SK-N-SH (cell line): Measurements from ENCODE around the gene TMEM190. TPM values are rescaled to one million over a fixed set of nuclear protein-coding genes. Genes with fewer than 3 reads are reported as not detected.
A peak's percentile ranks its signal among the peaks of the same experiment; 100 is the strongest.

ENCODE experiments used
- CTCF ChIA-PET: fragments of 300-600, 350-600 bp; formaldehyde crosslinking; extraction: SDS; loops from one replicate; lab custom pipeline; 2021; lab: Yijun Ruan, JAX
- POLR2A ChIA-PET: fragments of 350-600 bp; sonication (Branson Sonifier 250); formaldehyde crosslinking; extraction: SDS; loops from one replicate; lab custom pipeline; 2020; ENCODE audit warnings: antibody characterized with exemption, inconsistent platforms; lab: Yijun Ruan, JAX
- DNase-seq: peaks from one replicate; pipeline ENCODE4 v3.0.0; 2012
- H2AFZ ChIP-seq: fragments of 200-600 bp; sonication (generic); 2 replicates; pipeline ENCODE4 v1.8.1; 2016; ENCODE audit warnings: antibody characterized with exemption, mild to moderate bottlenecking, low read depth
- H3F3A ChIP-seq: fragments of 200-600 bp; sonication (generic); replicated peaks from 2 replicates; pipeline ENCODE3; 2016; ENCODE audit warnings: antibody characterized with exemption, mild to moderate bottlenecking; ENCODE audit not compliant: insufficient read depth
- H3K27ac ChIP-seq, 2 experiments: fragments of 200-500 bp in 1 of 2; fragments of 200-600 bp in 1 of 2; sonication (Bioruptor generic) in 1 of 2; sonication (generic), shearing (Covaris generic) in 1 of 2; 2 replicates each; pipeline versions ENCODE4 v1.5.1 to v1.6.1; 2014 to 2016; ENCODE audit warnings: low read depth in 2 of 2, inconsistent platforms in 1 of 2, low read length in 1 of 2, mild to moderate bottlenecking in 1 of 2, mixed read lengths in 1 of 2
- H3K27me3 ChIP-seq: fragments of 200-600 bp; sonication (generic), shearing (Covaris generic); 2 replicates; pipeline ENCODE4 v1.6.1; 2016; ENCODE audit warnings: mixed run types; ENCODE audit not compliant: insufficient read depth
- H3K36me3 ChIP-seq, 2 experiments: fragments of 200-500 bp in 1 of 2; fragments of 200-600 bp in 1 of 2; sonication (Bioruptor generic) in 1 of 2; sonication (generic) in 1 of 2; replicated peaks in 1 of 2; 2 replicates each; pipeline versions ENCODE3 to v1.5.1; 2014 to 2016; ENCODE audit warnings: low read length in 1 of 2, mild to moderate bottlenecking in 1 of 2; ENCODE audit not compliant: insufficient read depth in 2 of 2, control insufficient read depth in 1 of 2
- H3K4me1 ChIP-seq, 2 experiments: fragments of 200-500 bp in 1 of 2; fragments of 200-600 bp in 1 of 2; sonication (Bioruptor generic) in 1 of 2; sonication (generic), shearing (Covaris generic) in 1 of 2; 2 replicates each; pipeline versions ENCODE4 v1.5.1 to v1.6.1; 2014 to 2016; ENCODE audit warnings: low read depth in 1 of 2, low read length in 1 of 2, mixed run types in 1 of 2; ENCODE audit not compliant: insufficient read depth in 2 of 2, control insufficient read depth in 1 of 2
- H3K4me2 ChIP-seq: fragments of 200-600 bp; sonication (generic), shearing (Covaris generic); 2 replicates; pipeline ENCODE4 v1.6.1; 2017; ENCODE audit warnings: mixed run types
- H3K4me3 ChIP-seq, 2 experiments: fragments of 200-500 bp in 1 of 2; fragments of 200-600 bp in 1 of 2; sonication (Bioruptor generic) in 1 of 2; sonication (generic), shearing (Covaris generic) in 1 of 2; 2 replicates each; pipeline versions ENCODE4 v1.5.1 to v1.8.1; 2014 to 2016; ENCODE audit warnings: low read depth in 2 of 2, inconsistent platforms in 1 of 2, low read length in 1 of 2, mild to moderate bottlenecking in 1 of 2, mixed read lengths in 1 of 2, moderate library complexity in 1 of 2
- H3K79me2 ChIP-seq: fragments of 200-600 bp; sonication (generic); 2 replicates; pipeline ENCODE4 v1.8.1; 2017; ENCODE audit warnings: mild to moderate bottlenecking; ENCODE audit not compliant: insufficient read depth
- H3K9ac ChIP-seq: fragments of 200-600 bp; sonication (generic); 2 replicates; pipeline ENCODE4 v1.6.1; 2017; ENCODE audit warnings: mixed run types
- H3K9me2 ChIP-seq: fragments of 200-600 bp; sonication (generic); 2 replicates; pipeline ENCODE4 v1.6.1; 2017; ENCODE audit warnings: mixed run types
- H3K9me3 ChIP-seq: fragments of 200-600 bp; sonication (generic); 2 replicates; pipeline ENCODE4 v1.6.1; 2017; ENCODE audit warnings: mixed run types, mild to moderate bottlenecking, moderate library complexity
- H4K20me1 ChIP-seq: fragments of 200-600 bp; sonication (generic); 2 replicates; pipeline ENCODE4 v1.6.1; 2017; ENCODE audit warnings: mild to moderate bottlenecking, mixed run types; ENCODE audit not compliant: insufficient read depth
- ELF1 ChIP-seq: IDR thresholded peaks from 2 replicates; pipeline ENCODE4 v1.4.0; 2012
- EP300 ChIP-seq, 2 experiments: IDR thresholded peaks; 2 replicates each; pipeline versions ENCODE4 v1.4.0 to v1.6.1; 2012; ENCODE audit warnings: borderline replicate concordance in 1 of 2, low read depth in 1 of 2, low read length in 1 of 2
- FOSL2 ChIP-seq: IDR thresholded peaks from 2 replicates; pipeline ENCODE4 v1.4.0; 2012; ENCODE audit warnings: low read depth, mild to moderate bottlenecking, moderate library complexity, borderline replicate concordance
- FOXM1 ChIP-seq: IDR thresholded peaks from 2 replicates; pipeline ENCODE4 v1.4.0; 2012; ENCODE audit warnings: low read depth, mild to moderate bottlenecking
- GABPA ChIP-seq: IDR thresholded peaks from 2 replicates; pipeline ENCODE4 v1.4.0; 2012; ENCODE audit warnings: low read depth, mild to moderate bottlenecking
- GATA2 ChIP-seq: sonication (generic); formaldehyde crosslinking; IDR thresholded peaks from 2 replicates; pipeline ENCODE4 v1.5.0; 2020; ENCODE audit warnings: mild to moderate bottlenecking, missing genetic modification reagents
- MEF2A ChIP-seq: IDR thresholded peaks from 2 replicates; pipeline ENCODE4 v1.4.0; 2012; ENCODE audit warnings: low read depth, borderline replicate concordance
- MXI1 ChIP-seq: IDR thresholded peaks from 2 replicates; pipeline ENCODE4 v1.6.1; 2012; ENCODE audit warnings: mild to moderate bottlenecking, low read depth, low read length, improper control_type of control experiment
- POLR2AphosphoS5 ChIP-seq: IDR thresholded peaks from 2 replicates; pipeline ENCODE4 v1.6.1; 2012; ENCODE audit warnings: low read depth, low read length
- RCOR1 ChIP-seq: fragments of 150-350 bp; IDR thresholded peaks from 2 replicates; pipeline ENCODE4 v1.6.1; 2017; ENCODE audit warnings: antibody characterized with exemption, low read length
- RXRA ChIP-seq: IDR thresholded peaks from 2 replicates; pipeline ENCODE4 v1.4.0; 2012; ENCODE audit warnings: low read depth, mild to moderate bottlenecking, borderline replicate concordance
- SMC3 ChIP-seq: IDR thresholded peaks from 2 replicates; pipeline ENCODE4 v1.6.1; 2012; ENCODE audit warnings: low read depth, low read length, improper control_type of control experiment
- TAF1 ChIP-seq: IDR thresholded peaks from 2 replicates; pipeline ENCODE4 v1.6.1; 2012; ENCODE audit warnings: low read depth, mild to moderate bottlenecking, low read length, moderate library complexity, borderline replicate concordance
- TCF12 ChIP-seq: IDR thresholded peaks from 2 replicates; pipeline ENCODE4 v1.4.0; 2012
- TEAD4 ChIP-seq: IDR thresholded peaks from 2 replicates; pipeline ENCODE4 v1.4.0; 2012; ENCODE audit warnings: mild to moderate bottlenecking, borderline replicate concordance; ENCODE audit not compliant: insufficient read depth
- YY1 ChIP-seq: IDR thresholded peaks from 2 replicates; pipeline ENCODE4 v1.4.0; 2012; ENCODE audit warnings: low read depth, mild to moderate bottlenecking
- ZBTB33 ChIP-seq: IDR thresholded peaks from 2 replicates; pipeline ENCODE4 v1.4.0; 2012; ENCODE audit warnings: low read depth, borderline replicate concordance
- WGBS: methylation state at CpG from one replicate; pipeline ENCODE4 v1.1.6; 2017; ENCODE audit warnings: low lambda C conversion rate; 5-methylcytosine and 5-hydroxymethylcytosine counted together
- polyA plus RNA-seq, 3 experiments: library from polyadenylated mRNA; depleted of rRNA; stranded (reverse); fragments of >200 nt; gene quantifications; 2 replicates each; pipeline ENCODE4 v1.2.3, GENCODE V29; 2012
- TF ChIP-seq, protein P1 (sequence below): IDR thresholded peaks from 2 replicates; pipeline ENCODE4 v1.4.0; 2012; ENCODE audit warnings: low read depth
- TF ChIP-seq, protein P2 (sequence below): IDR thresholded peaks from 2 replicates; pipeline ENCODE4; 2012

Gene TMEM190
- polyA plus RNA-seq, 1 of the 3 experiments (the other 2 are of a cell fraction): 0.77 TPM

DNA sequence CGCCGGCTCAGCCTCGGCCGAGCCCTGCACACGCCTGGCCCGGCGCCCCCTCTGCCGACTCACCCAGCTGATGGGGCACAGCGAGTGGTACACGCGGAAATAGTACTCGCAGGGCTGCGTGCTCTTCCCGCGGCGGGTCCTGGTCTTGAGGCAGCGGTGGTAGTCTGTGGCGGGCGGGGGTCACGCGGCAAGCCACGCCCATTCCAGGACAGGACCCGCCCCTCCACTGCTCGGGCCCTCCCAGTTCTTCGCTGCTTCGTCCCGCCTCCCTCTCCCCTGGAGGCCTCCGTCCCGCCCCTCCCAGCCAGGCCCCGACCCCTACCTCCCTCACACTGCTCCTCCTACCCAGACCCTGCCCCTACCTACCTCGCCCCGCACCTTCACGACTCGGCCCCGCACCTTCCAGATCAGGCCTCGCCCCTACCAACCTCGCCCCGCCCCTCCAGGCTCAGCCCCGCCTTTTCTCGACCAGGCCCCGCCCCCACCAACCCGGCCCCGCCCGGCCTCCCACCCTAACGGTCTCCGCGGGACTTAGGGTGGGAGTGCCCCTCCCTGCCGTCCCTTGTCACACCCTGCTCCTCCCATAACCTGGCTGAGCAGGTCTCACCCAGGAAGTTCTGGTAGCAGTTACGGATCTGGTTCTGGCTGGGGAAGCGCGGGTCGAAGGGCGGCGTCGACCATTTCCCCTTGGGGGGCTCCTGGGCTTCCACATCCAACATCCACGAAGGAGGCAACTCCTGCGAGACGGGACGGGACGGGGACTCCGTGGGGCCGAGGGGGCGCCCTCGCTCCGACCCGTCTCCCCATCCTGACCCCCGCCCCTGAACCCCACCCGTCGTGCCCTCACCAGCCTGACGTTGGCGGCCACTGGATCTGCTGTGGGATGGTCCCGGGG is 22.6 kb upstream of the TMEM190 start:
- DNase-seq: peak; percentile 97
- Histone ChIP-seq H3K9me2 (no peaks in the 10 kb centered on the region), H3K79me2 (no peaks in the 10 kb centered on the region), H3K36me3 (no peaks in the 10 kb centered on the region), H3K9me3 (no peaks in the 10 kb centered on the region), H4K20me1 (no peaks in the 10 kb centered on the region), H3K9ac (no peak overlapping the region), H3K4me2 (peak overlapping the region; percentile 95), H2AFZ (no peak overlapping the region; the same call in 1 of the 2 replicates), H3F3A (peaks cover 10% of the 10 kb centered on the region), H3K27ac (no peak overlapping the region), H3K4me1 (peaks cover 0 to 17% of the 10 kb centered on the region in 2 experiments; a peak in 1 of 4 replicates), H3K4me3 (peak overlapping the region; percentile 49 to 59), H3K27me3 (peaks cover 38% of the 10 kb centered on the region)
- ChIA-PET CTCF (interaction anchor here (1.0 to 2.5 kb wide), 3 partner anchors 10 to 52 kb away, joined by 3 to 9 read pairs (median 8); no protein-coding TSS in a partner anchor), POLR2A (interaction anchor here (1.6 to 1.7 kb wide), 2 partner anchors 15 to 30 kb away, joined by 5 to 7 read pairs; partner anchors contain the start of genes KMT5C and TMEM238)
- TF ChIP-seq GATA2 (CRISPR knock-in tag) (no peak), MXI1 (0 out of 2 replicates have a peak, but pooled peaks have one; percentile 24)
- TF ChIP-seq, protein P1, sequence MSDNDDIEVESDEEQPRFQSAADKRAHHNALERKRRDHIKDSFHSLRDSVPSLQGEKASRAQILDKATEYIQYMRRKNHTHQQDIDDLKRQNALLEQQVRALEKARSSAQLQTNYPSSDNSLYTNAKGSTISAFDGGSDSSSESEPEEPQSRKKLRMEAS: peak; percentile 19; the same call in 1 of the 2 replicates
- 2% methylated on average over 49 of the region's 72 CpGs for WGBS

- Histone ChIP-seq H3K79me2 (no peaks in the 10 kb centered on the region), H3K9me3 (no peaks in the 10 kb centered on the region), H3K4me2 (peak within 1 kb of the TSS; percentile 95), H3K9ac (no peak within 1 kb of the TSS), H3K4me1 (peaks cover 0 to 21% of the 10 kb centered on the region in 2 experiments; a peak in 1 of 4 replicates), H4K20me1 (no peaks in the 10 kb centered on the region), H3K27ac (no peak within 1 kb of the TSS), H3K27me3 (peaks cover 38% of the 10 kb centered on the region), H2AFZ (no peak within 1 kb of the TSS; the same call in 1 of the 2 replicates), H3K36me3 (no peaks in the 10 kb centered on the region), H3F3A (peaks cover 9% of the 10 kb centered on the region), H3K9me2 (no peaks in the 10 kb centered on the region), H3K4me3 (peak within 1 kb of the TSS; percentile 49 to 59)
- ChIA-PET CTCF (interaction anchor here (1.0 to 2.6 kb wide), 3 partner anchors 29 to 64 kb away, joined by 4 to 8 read pairs (median 8); partner anchors contain the start of gene TMEM238), POLR2A (interaction anchor here (1.2 kb wide), 1 partner anchor 15 kb away, joined by 4 read pairs; no protein-coding TSS in a partner anchor)
- peak; percentile 70 for DNase-seq
- TF ChIP-seq TCF12 (no peak), POLR2AphosphoS5 (no peak), RCOR1 (no peak), MXI1 (no peak), FOSL2 (no peak), TEAD4 (no peak), GATA2 (CRISPR knock-in tag) (no peak), MEF2A (no peak), GABPA (no peak), ELF1 (no peak), FOXM1 (no peak), EP300 (IDR thresholded peaks at IDR 0.05; ENCODE audit: borderline replicate concordance in 1 of 2, low read depth in 1 of 2, low read length in 1 of 2) (no peak), ZBTB33 (no peak), YY1 (no peak), SMC3 (no peak), RXRA (no peak), TAF1 (no peak)
- TF ChIP-seq, protein P2, sequence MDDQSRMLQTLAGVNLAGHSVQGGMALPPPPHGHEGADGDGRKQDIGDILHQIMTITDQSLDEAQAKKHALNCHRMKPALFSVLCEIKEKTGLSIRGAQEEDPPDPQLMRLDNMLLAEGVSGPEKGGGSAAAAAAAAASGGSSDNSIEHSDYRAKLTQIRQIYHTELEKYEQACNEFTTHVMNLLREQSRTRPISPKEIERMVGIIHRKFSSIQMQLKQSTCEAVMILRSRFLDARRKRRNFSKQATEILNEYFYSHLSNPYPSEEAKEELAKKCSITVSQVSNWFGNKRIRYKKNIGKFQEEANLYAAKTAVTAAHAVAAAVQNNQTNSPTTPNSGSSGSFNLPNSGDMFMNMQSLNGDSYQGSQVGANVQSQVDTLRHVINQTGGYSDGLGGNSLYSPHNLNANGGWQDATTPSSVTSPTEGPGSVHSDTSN: no peak
- WGBS: 18% methylated on average over 11 of the region's 43 CpGs
Measured at GRCh38 chr19:55354698-55355212, 21.9 kb upstream of the TMEM190 start, which contains the start of gene COX6B2. Gene COX6B2 (minus strand): TSS chr19:55354719. CDS start chr19:55354521, 198 bp downstream.
